ENCODE results near the gene NPAS1.

DNA sequence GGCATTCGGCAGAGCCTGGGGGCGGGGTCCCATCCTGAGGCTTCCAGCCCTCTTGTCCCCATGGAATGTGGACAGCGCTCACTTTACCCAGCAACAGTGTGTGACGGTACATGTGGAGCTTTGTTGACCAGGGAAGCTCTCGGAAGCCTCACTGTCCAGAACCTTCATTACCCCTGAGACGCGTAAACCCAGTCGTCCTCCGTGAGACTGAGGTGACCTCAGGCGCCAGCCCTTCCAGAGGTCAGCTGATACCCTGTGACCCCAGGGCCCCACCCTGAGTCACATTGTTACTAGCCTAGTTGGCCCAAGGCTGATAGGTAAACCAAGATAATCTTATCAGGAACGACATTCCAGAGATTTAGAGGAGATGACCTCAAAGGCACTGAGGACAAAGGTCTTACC is 39.0 kb downstream of the NPAS1 start:
- TF ChIP-seq GATA2 (IDR thresholded peaks at IDR 0.05; ENCODE audit: low read depth, low read length), result no peak
- TF ChIP-seq GATA3 (IDR thresholded peaks at IDR 0.05; ENCODE audit: low read depth, low read length), result no peak

Measured in SH-SY5Y (cell line).